IgD-negative memory B cell (primary cell): ENCODE results near the gene FAM43A. TPM values are rescaled to one million over a fixed set of nuclear protein-coding genes. Genes with fewer than 3 reads are reported as not detected.
A peak's percentile ranks its signal among the peaks of the same experiment; 100 is the strongest.

Source experiments
- H3K27ac Mint-ChIP-seq, 3 donors: one replicate each; pipeline ENCODE4 v1.8.0; 2020 to 2022; ENCODE audit warnings: mild to moderate bottlenecking in 3 of 3, mixed read lengths in 3 of 3, moderate library complexity in 1 of 3
- H3K27me3 Mint-ChIP-seq: one replicate; pipeline ENCODE4 v1.8.0; 2021; ENCODE audit warnings: mixed read lengths
- H3K36me3 Mint-ChIP-seq: one replicate; pipeline ENCODE4 v1.8.0; 2020; ENCODE audit warnings: mild to moderate bottlenecking, mixed read lengths
- H3K4me1 Mint-ChIP-seq, 3 donors: one replicate each; pipeline ENCODE4 v1.8.0; 2020 to 2022; ENCODE audit warnings: mixed read lengths in 3 of 3, mild to moderate bottlenecking in 1 of 3
- H3K4me3 Mint-ChIP-seq, 4 donors: one replicate each; pipeline ENCODE4 v1.8.0; 2020 to 2022; ENCODE audit warnings: mild to moderate bottlenecking in 4 of 4, mixed read lengths in 4 of 4, moderate library complexity in 3 of 4
- H3K9me3 Mint-ChIP-seq, 3 donors: one replicate each; pipeline ENCODE4 v1.8.0; 2020 to 2021; ENCODE audit warnings: mixed read lengths in 3 of 3, mild to moderate bottlenecking in 1 of 3
- polyA plus RNA-seq: library from polyadenylated mRNA; unstranded; fragments of 300-500 nt; fragmentation: Illumina TruSeq; gene quantifications from one replicate; pipeline ENCODE4 v1.2.3, GENCODE V29; 2021

The FAM43A gene
- polyA plus RNA-seq, 1 donor from 2014 or later: 33.1 TPM

- Mint-ChIP-seq H3K27me3 (peaks cover under 1% of the 10 kb centered on the region), H3K36me3 (peaks cover 1% of the 10 kb centered on the region), H3K4me1 (peaks cover 37 to 59% (median 54%) of the 10 kb centered on the region in 3 donors), H3K9me3 (no peaks in the 10 kb centered on the region), H3K4me3 (peak overlapping the region; percentile 95 to 99 (median 99)), H3K27ac (peak overlapping the region; percentile 93 to 99 (median 94))
These were observed 1.3 kb downstream of the FAM43A start for GRCh38 chr3:194686816-194687637.

DNA sequence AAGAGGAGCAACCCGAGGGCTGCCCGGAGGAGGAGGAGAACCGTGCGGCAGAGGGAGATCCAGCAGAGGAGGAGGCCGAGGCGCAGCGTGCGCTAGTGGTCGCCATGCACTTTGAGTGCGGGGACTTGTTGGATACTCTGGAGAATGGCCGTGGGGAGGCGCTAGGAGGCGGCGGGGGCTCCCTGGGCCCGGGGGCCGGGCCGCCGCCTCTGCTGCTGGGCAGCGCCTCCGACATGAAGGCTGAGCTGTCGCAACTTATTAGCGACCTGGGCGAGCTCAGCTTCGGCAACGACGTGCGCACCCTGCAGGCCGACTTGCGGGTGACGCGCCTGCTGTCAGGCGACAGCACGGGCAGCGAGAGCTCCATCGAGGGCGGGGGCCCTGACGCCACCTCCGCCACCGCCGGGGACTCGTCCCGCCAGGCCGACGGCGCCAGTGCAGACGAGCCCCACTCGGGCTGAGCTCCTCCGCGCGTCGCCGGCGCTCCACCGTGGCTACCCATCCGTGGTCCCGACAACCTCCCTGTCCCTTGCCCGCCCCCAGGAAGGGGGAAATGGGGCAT is 2.0 kb downstream of the FAM43A start:
- Mint-ChIP-seq H3K27ac (peak overlapping the region; percentile 93 to 95 (median 94)), H3K4me3 (peak overlapping the region; percentile 95 to 99 (median 99)), H3K27me3 (peaks cover 1% of the 10 kb centered on the region), H3K9me3 (no peaks in the 10 kb centered on the region), H3K4me1 (peaks cover 39 to 56% (median 55%) of the 10 kb centered on the region in 3 donors), H3K36me3 (peaks cover 1% of the 10 kb centered on the region)

DNA sequence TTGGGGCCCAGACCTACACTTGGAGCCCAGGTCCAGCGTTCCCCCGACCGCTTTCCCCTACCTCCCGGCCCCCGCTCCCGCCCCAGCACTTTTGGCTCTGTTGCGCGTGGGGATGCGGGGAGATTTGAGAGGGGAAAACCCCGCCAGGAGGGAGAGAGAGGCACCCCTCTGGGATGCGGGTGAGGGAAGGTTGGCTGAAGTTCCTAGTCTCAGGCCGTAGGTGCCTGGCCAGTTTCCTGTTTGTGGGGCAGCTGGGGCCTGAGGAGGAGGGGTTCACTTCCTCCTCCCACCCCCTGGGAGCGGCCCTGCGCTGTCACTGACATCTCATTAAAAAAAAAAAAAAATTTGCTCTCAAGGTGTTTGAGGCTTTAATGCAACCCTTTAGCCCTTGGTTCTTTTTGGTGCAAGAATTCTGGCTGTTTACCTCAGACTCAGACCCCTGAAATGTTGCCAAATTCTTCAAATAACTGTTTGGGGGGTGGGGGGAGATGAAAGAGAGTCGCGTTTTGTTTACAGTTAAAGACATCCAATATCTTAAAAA is 2.6 kb downstream of the FAM43A start:
- peaks cover 43 to 59% (median 55%) of the 10 kb centered on the region in 3 donors for H3K4me1 Mint-ChIP-seq
- peaks cover 1% of the 10 kb centered on the region for H3K27me3 Mint-ChIP-seq
- H3K36me3 Mint-ChIP-seq: peaks cover 1% of the 10 kb centered on the region
- peak overlapping the region; percentile 93 to 99 (median 97) for H3K4me3 Mint-ChIP-seq
- no peaks in the 10 kb centered on the region for H3K9me3 Mint-ChIP-seq
- H3K27ac Mint-ChIP-seq: peak overlapping the region; percentile 92 to 95 (median 94)

DNA sequence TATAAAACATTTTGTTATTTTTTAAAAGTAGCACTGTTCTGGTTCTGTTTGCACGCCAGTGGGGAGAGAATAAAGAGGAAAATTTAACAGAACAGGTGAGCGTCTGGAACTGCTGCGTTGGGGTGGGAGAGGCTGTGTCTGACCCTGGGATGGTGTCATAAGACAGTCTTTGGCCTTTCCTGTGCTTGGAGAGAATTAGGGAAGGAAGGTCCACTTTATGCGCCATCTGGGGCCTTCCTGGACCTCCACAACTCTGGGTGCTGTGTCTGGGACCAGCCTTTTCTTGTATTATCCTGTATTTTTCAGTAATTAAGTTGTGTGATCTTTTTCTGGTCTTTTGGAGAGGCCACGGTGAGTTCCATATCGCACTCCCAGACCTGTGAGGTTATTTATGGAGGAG is 3.3 kb downstream of the FAM43A start:
- no peaks in the 10 kb centered on the region for H3K9me3 Mint-ChIP-seq
- peaks cover 44 to 59% (median 53%) of the 10 kb centered on the region in 3 donors for H3K4me1 Mint-ChIP-seq
- peaks cover 1% of the 10 kb centered on the region for H3K27me3 Mint-ChIP-seq
- H3K36me3 Mint-ChIP-seq: peaks cover 1% of the 10 kb centered on the region
- H3K27ac Mint-ChIP-seq: peak overlapping the region; percentile 92 to 95 (median 94)
- peak overlapping the region; percentile 93 to 99 (median 97) for H3K4me3 Mint-ChIP-seq

DNA sequence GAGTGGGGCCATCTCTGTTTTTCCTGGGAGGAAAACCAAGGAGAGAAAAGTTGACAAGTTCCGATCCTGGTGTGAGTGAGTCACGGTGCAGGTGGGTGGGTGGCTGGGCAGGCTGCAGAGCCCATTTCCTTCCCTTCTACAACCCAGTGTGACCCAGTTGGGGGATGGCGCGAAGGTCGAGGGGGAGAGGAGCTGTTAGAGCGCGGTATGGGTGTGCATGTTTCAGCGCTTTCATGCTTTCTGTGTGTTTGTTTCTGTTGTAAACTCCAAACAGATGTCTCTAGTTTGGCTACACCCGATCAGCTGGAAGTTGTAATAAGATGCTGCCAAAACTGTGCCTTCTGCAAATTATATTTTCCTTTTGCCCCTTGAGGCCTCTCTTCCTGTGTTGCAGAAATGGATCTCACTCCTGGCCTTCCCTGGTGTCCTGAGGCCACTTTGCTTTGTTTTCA is 3.8 kb downstream of the FAM43A start:
- Mint-ChIP-seq H3K27ac (peak overlapping the region; percentile 28 to 95 (median 94)), H3K36me3 (peaks cover 1% of the 10 kb centered on the region), H3K27me3 (peaks cover 1% of the 10 kb centered on the region), H3K4me3 (peak overlapping the region; percentile 93 to 99 (median 97)), H3K4me1 (peaks cover 44 to 59% (median 51%) of the 10 kb centered on the region in 3 donors), H3K9me3 (no peaks in the 10 kb centered on the region)

- H3K27me3 Mint-ChIP-seq: peaks cover 1% of the 10 kb centered on the region
- H3K27ac Mint-ChIP-seq: peak overlapping the region; percentile 69 to 97 (median 76)
- no peaks in the 10 kb centered on the region for H3K9me3 Mint-ChIP-seq
- H3K4me1 Mint-ChIP-seq: peaks cover 38 to 49% (median 46%) of the 10 kb centered on the region in 3 donors
- peaks cover 1% of the 10 kb centered on the region for H3K36me3 Mint-ChIP-seq
- peak overlapping the region; percentile 64 to 84 (median 74) for H3K4me3 Mint-ChIP-seq
These were observed 5.1 kb downstream of the FAM43A start for GRCh38 chr3:194690501-194691372.

- Mint-ChIP-seq H3K4me1 (peaks cover 46 to 56% (median 55%) of the 10 kb centered on the region in 3 donors), H3K4me3 (peak overlapping the region; percentile 64 to 84 (median 74)), H3K9me3 (no peaks in the 10 kb centered on the region), H3K36me3 (peaks cover 1% of the 10 kb centered on the region), H3K27me3 (peaks cover 1% of the 10 kb centered on the region), H3K27ac (peak overlapping the region; percentile 69 to 97 (median 76))
These were observed 6.0 kb downstream of the FAM43A start for GRCh38 chr3:194691481-194692283.

- no peaks in the 10 kb centered on the region for H3K36me3 Mint-ChIP-seq
- no peak overlapping the region for H3K4me3 Mint-ChIP-seq
- H3K4me1 Mint-ChIP-seq: peaks cover 19 to 25% (median 25%) of the 10 kb centered on the region in 3 donors
- H3K9me3 Mint-ChIP-seq: peaks cover 0 to 9% (median 2%) of the 10 kb centered on the region in 3 donors
- peak overlapping the region in 1 of 3 donors; percentile 80 for H3K27ac Mint-ChIP-seq
- H3K27me3 Mint-ChIP-seq: peaks cover 1% of the 10 kb centered on the region
These were observed 11.0 kb downstream of the FAM43A start for GRCh38 chr3:194696702-194697101.

DNA sequence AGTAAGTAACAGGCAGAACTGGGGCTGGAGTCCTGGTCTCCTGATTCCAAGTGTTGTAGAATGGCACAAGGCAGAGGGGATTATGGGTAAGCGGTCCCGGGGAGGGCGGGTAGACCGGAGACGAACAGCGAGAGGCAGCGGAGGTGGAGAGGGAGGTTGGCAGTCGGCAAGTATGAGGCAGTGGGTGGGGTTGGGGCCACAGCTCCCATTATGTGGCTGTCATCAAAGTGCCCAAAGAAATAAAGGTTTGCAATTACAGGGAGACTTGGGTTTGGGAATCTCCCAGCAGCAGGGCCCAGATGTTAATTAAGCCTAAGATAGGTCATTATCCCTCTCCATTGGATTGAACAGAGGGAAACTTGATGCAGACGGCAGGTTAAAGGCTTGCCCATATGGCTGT is 16.9 kb downstream of the FAM43A start:
- H3K9me3 Mint-ChIP-seq: peaks cover 0 to 9% (median 0%) of the 10 kb centered on the region in 3 donors
- H3K4me1 Mint-ChIP-seq: peaks cover 0 to 2% (median 0%) of the 10 kb centered on the region in 3 donors
- no peaks in the 10 kb centered on the region for H3K36me3 Mint-ChIP-seq
- H3K27me3 Mint-ChIP-seq: peaks cover 1% of the 10 kb centered on the region
- no peak overlapping the region for H3K27ac Mint-ChIP-seq
- H3K4me3 Mint-ChIP-seq: peak overlapping the region in 1 of 4 donors; percentile 70

- Mint-ChIP-seq H3K4me1 (peaks cover 0 to 2% (median 0%) of the 10 kb centered on the region in 3 donors), H3K27me3 (peaks cover 1% of the 10 kb centered on the region), H3K27ac (no peak overlapping the region), H3K4me3 (peak overlapping the region in 1 of 4 donors; percentile 14), H3K9me3 (peaks cover 2 to 6% (median 6%) of the 10 kb centered on the region in 3 donors), H3K36me3 (peaks cover 1% of the 10 kb centered on the region)
These were observed 19.5 kb downstream of the FAM43A start for GRCh38 chr3:194705227-194705626.

- Mint-ChIP-seq H3K27me3 (peaks cover 1% of the 10 kb centered on the region), H3K9me3 (peaks cover 2 to 6% (median 6%) of the 10 kb centered on the region in 3 donors), H3K27ac (no peak overlapping the region), H3K36me3 (peaks cover 1% of the 10 kb centered on the region), H3K4me3 (no peak overlapping the region), H3K4me1 (peaks cover 0 to 2% (median 0%) of the 10 kb centered on the region in 3 donors)
These were observed 20.1 kb downstream of the FAM43A start for GRCh38 chr3:194705761-194706160.

- Mint-ChIP-seq H3K27me3 (peaks cover 1% of the 10 kb centered on the region), H3K4me1 (peaks cover 0 to 2% (median 0%) of the 10 kb centered on the region in 3 donors), H3K4me3 (no peak overlapping the region), H3K36me3 (peaks cover 1% of the 10 kb centered on the region), H3K27ac (no peak overlapping the region), H3K9me3 (peaks cover 2 to 6% (median 6%) of the 10 kb centered on the region in 3 donors)
These were observed 21.5 kb downstream of the FAM43A start for GRCh38 chr3:194707147-194707540.

DNA sequence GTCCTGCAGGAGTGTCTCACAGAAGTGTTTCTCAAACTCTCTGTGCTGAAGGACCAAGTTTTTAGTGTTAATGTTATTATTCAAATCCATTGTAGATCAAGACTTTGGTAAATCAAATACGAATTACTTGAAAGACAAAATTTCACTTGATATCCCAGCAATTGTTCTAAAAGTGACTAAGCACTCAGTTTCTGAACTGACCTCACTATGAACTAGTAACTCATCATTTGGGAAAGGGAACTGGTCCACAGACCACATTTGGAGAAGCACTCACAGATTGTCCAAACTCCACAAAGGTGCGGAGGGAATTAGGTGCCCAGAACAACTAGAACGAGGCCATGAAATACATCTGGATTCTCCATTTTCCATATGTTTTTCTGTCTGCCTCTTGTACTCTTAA is 25.6 kb downstream of the FAM43A start:
- no peak overlapping the region for H3K4me3 Mint-ChIP-seq
- no peaks in the 10 kb centered on the region for H3K27me3 Mint-ChIP-seq
- no peak overlapping the region for H3K27ac Mint-ChIP-seq
- H3K4me1 Mint-ChIP-seq: no peaks in the 10 kb centered on the region
- peaks cover 1% of the 10 kb centered on the region for H3K36me3 Mint-ChIP-seq
- peaks cover 2 to 6% (median 6%) of the 10 kb centered on the region in 3 donors for H3K9me3 Mint-ChIP-seq
